Calu3 (cell line): ENCODE data around the gene SGSM2. TPM values are rescaled to one million over a fixed set of nuclear protein-coding genes. Genes with fewer than 3 reads are reported as not detected.

Experiments
- BruUV-seq: library from RNA; stranded (reverse); fragments of 400-500 nt; replicated peaks from 2 replicates; lab custom pipeline; 2021; lab: Mats Ljungman, UMichigan
- CTCF ChIA-PET: fragments of 300-600 bp; sonication (Branson Sonifier 250); formaldehyde crosslinking; loops from one replicate; lab custom pipeline; 2022; ENCODE audit warnings: antibody characterized with exemption; lab: Charles Lee
- DNase-seq: peaks from one replicate; pipeline ENCODE4 v3.0.0; 2022
- H3K27ac Mint-ChIP-seq: one replicate; pipeline ENCODE4 v1.8.0; 2022; ENCODE audit warnings: mixed read lengths; ENCODE audit not compliant: unreplicated experiment
- H3K27me3 Mint-ChIP-seq: one replicate; pipeline ENCODE4 v1.8.0; 2022; ENCODE audit warnings: mixed read lengths; ENCODE audit not compliant: unreplicated experiment
- H3K36me3 Mint-ChIP-seq: one replicate; pipeline ENCODE4 v1.8.0; 2022; ENCODE audit warnings: mild to moderate bottlenecking, moderate library complexity, mixed read lengths; ENCODE audit not compliant: insufficient read depth, unreplicated experiment
- H3K4me1 Mint-ChIP-seq: one replicate; pipeline ENCODE4 v1.8.0; 2022; ENCODE audit warnings: mild to moderate bottlenecking, low read depth, mixed read lengths; ENCODE audit not compliant: unreplicated experiment
- H3K4me3 Mint-ChIP-seq: one replicate; pipeline ENCODE4 v1.8.0; 2022; ENCODE audit warnings: mild to moderate bottlenecking, low read depth, moderate library complexity, mixed read lengths; ENCODE audit not compliant: unreplicated experiment
- H3K9me3 Mint-ChIP-seq: one replicate; pipeline ENCODE4 v1.8.0; 2022; ENCODE audit warnings: low read depth, mixed read lengths; ENCODE audit not compliant: unreplicated experiment
- intact Hi-C: fragments of 100-400 bp; cut with micrococcal nuclease; formaldehyde crosslinking; loops from one replicate; pipeline ENCODE4 v1.10.0; 2022; ENCODE audit not compliant: unreplicated experiment
- total RNA-seq: library from RNA; stranded (reverse); gene quantifications from 2 replicates; pipeline ENCODE4 v1.2.3, GENCODE V29; 2022
- TF ChIP-seq, protein P1 (sequence below): fragments of 200-600 bp; IDR thresholded peaks from one replicate; pipeline ENCODE4 v1.8.0; 2022; ENCODE audit warnings: antibody characterized with exemption; ENCODE audit not compliant: unreplicated experiment

The SGSM2 gene
- total RNA-seq, 1 experiment from 2014 or later: 54.9 TPM

DNA sequence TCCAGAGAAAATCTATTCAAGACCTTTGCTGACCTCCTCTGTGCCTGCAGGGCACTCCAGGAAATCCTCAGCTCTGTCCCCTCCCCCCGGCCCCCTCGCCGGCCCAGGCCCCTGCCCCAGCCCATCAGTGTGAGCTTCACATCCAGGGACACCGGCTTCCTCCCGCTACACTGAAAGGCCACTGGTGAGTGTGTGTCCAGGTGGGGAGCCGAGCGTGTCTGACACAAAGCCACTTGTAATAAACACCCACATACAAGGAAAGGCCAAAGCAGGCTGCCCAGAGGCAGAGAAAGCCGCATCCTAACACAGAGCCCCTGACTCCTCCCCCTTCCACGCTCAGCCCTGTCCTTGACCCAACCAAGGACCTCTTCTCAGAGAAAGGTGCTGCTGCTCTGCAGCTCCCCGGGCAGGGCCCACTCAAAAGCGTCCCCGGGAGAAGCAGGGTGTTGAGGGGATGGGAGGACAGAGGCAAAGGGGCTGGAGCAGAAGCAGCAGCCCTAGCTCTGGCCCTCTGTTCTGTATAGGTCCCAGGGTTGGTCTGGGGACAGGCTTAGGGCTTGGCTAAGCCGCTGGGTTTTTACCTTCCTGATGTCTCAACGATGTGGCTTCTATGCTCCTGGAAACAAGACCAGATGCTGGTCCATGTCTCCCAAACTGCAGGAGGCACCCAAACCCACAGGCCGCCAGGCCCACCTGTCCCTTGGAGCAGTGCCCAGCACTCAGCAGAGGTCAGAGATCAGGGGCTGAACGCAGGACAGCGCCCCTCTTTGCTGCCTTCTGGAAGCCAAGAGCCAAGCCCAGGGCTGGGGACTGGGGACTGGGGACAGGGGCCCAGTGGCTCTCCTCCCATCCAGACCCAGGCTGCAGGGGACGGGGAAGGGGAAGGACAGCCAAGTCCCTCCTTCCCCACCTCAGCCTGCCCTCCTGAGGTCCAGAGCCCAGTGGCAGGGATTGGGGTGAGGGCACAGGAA, 48.2 kb downstream of the SGSM2 start:
- Mint-ChIP-seq H3K36me3 (peaks cover 41% of the 10 kb centered on the region), H3K27ac (no peak overlapping the region), H3K4me1 (peaks cover 13% of the 10 kb centered on the region), H3K9me3 (no peaks in the 10 kb centered on the region), H3K27me3 (no peaks in the 10 kb centered on the region), H3K4me3 (no peak overlapping the region)
- no TSS peak for BruUV-seq
- TF ChIP-seq, protein P1, sequence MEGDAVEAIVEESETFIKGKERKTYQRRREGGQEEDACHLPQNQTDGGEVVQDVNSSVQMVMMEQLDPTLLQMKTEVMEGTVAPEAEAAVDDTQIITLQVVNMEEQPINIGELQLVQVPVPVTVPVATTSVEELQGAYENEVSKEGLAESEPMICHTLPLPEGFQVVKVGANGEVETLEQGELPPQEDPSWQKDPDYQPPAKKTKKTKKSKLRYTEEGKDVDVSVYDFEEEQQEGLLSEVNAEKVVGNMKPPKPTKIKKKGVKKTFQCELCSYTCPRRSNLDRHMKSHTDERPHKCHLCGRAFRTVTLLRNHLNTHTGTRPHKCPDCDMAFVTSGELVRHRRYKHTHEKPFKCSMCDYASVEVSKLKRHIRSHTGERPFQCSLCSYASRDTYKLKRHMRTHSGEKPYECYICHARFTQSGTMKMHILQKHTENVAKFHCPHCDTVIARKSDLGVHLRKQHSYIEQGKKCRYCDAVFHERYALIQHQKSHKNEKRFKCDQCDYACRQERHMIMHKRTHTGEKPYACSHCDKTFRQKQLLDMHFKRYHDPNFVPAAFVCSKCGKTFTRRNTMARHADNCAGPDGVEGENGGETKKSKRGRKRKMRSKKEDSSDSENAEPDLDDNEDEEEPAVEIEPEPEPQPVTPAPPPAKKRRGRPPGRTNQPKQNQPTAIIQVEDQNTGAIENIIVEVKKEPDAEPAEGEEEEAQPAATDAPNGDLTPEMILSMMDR: no peak
- CTCF ChIA-PET: interaction anchor here (0.6 to 1.5 kb wide), 2 partner anchors 30 to 220 kb away, joined by 6 read pairs; no protein-coding TSS in a partner anchor
- intact Hi-C loops: no loop called here
- no peak for DNase-seq

DNA sequence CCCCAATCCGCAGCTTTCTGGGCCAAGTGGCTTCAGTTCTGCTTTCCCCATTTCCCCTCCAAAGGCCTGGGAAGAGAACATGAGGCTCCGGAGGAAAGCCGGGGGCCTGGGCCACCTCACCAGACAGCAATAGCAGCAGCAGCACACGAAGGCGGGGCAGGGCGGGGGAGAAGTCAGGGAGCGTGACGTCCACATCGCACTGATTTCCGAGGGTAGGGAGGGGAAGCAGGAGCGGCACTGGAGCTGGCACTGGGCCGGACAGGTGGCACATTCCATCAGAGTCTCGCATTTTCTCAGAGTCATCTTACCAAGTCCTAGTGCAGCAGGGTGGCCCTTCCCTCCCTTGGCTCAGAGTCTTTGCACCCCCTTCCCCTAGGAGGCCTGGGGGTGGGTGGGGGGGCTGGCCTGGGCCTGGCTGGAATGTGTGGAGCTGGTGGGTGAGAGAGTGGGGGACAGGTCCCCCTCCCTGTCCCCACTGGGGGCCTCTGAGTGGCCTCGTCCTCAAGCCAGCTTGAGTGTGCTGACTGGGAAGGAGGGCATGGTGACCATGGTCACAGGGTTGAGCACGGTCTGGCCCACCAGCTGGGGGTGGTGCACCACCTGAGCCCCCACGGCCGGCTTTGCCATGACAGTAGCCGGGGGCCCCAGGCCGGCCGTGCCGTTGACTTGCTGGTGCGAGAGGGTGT, 49.2 kb downstream of the SGSM2 start:
- BruUV-seq: no TSS peak
- Mint-ChIP-seq H3K9me3 (no peaks in the 10 kb centered on the region), H3K27me3 (no peaks in the 10 kb centered on the region), H3K4me1 (peaks cover 15% of the 10 kb centered on the region), H3K4me3 (no peak overlapping the region), H3K27ac (no peak overlapping the region), H3K36me3 (peaks cover 36% of the 10 kb centered on the region)
- CTCF ChIA-PET: interaction anchor here (1.5 kb wide), 1 partner anchor 29 kb away, joined by 6 read pairs; no protein-coding TSS in a partner anchor
- TF ChIP-seq, protein P1: no peak
- intact Hi-C loops: no loop called here
- DNase-seq: peak; percentile 61

DNA sequence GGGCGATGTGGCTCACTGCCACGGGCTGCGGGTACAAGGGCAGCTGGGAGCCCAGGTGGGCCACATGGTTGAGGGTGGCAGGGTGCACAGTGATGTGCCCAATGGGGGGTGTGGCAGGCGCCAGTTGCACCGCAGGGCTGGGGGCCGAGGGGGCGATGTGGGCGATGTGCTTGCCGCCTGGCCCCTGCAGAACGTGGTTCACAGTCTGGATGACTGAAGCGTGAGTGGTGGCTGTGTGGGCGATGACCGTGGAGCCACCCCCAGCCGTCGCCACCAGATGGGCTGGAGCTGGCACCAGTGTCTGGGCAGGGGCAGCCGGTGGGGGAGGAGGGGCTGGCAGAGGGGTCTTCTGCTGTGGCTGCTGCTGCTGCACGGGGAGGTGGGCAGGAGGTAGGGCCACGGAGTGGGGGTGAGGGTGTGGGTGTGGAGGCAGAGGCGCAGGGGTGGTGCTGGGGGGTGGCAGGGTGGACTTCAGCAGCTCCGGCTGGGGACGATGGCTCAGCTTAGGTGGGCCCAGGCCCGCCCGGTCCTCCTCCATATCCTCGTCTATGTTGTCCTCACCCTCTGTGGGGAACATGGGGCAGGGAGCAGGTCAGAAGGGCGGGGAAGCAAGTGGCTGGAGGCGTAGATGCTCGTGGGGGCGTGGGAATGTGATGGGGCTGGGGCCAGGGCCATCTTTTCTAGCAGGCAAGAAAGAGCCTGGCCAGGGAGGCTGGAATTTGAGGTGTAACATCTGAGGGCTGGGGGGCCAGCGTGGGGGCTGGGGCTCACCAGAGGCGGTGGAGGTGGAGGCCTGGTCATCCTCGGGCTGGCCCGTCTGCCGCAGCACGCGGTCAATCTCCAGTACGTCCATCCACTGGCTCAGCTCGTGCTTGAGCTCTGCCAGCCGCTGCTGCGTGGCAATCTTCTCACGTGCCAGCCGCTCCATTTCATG, 50.1 kb downstream of the SGSM2 start:
- peaks cover 23% of the 10 kb centered on the region for H3K4me1 Mint-ChIP-seq
- H3K36me3 Mint-ChIP-seq: peaks cover 42% of the 10 kb centered on the region
- no peaks in the 10 kb centered on the region for H3K27me3 Mint-ChIP-seq
- no TSS peak for BruUV-seq
- intact Hi-C loops: no loop called here
- TF ChIP-seq, protein P1: no peak
- no peaks in the 10 kb centered on the region for H3K9me3 Mint-ChIP-seq
- no peak overlapping the region for H3K27ac Mint-ChIP-seq
- H3K4me3 Mint-ChIP-seq: no peak overlapping the region
- DNase-seq: no peak
- CTCF ChIA-PET: interaction anchor here (1.5 kb wide), 1 partner anchor 29 kb away, joined by 6 read pairs; no protein-coding TSS in a partner anchor
